Articular chondrocyte of knee joint (primary cell): ENCODE results near the gene BMP15. TPM values are rescaled to one million over a fixed set of nuclear protein-coding genes. Genes with fewer than 3 reads are reported as not detected.

Experiments
- total RNA-seq: library from RNA; depleted of rRNA; stranded (reverse); fragments of >200 nt; gene quantifications from 2 replicates; pipeline ENCODE4 v1.2.3, GENCODE V29; 2012

The BMP15 gene
- not detected in 2 replicates for total RNA-seq

GRCh38 chrX:50910685-50911176 is at the start of gene BMP15:
BMP15 (plus strand) TSS chrX:50910735; CDS start chrX:50910784, 49 bp downstream.

Other genes starting within 250 kb of the BMP15 start
- gene SHROOM4, start 96.5 kb upstream of the BMP15 start, total RNA-seq: 3.3 and 3.4 TPM in 2 replicates